Stomach (tissue), 4 donors: Measurements from ENCODE around the gene NKG7.

ENCODE experiments used
- POLR2A ChIP-seq, 4 donors: fragments of 450-650 bp; IDR thresholded peaks; one replicate each; pipeline ENCODE4 v1.6.1; 2016; ENCODE audit warnings: antibody characterized with exemption in 4 of 4, control low read depth in 2 of 4, mild to moderate bottlenecking in 1 of 4, moderate library complexity in 1 of 4
- POLR2AphosphoS5 ChIP-seq, 3 donors: sonication (generic); formaldehyde crosslinking; IDR thresholded peaks; one replicate each; pipeline ENCODE4 v1.6.1; 2016; ENCODE audit warnings: antibody characterized with exemption in 3 of 3
- TF ChIP-seq, protein P1 (sequence below), 7 experiments: fragments of 450-650 bp in 4 of 7; fragments of 200-600 bp in 3 of 7; sonication (generic) in 3 of 7; IDR thresholded peaks; one replicate each; pipeline ENCODE4 v1.5.1; 2016 to 2019; ENCODE audit warnings: antibody characterized with exemption in 7 of 7, control low read depth in 2 of 7, mild to moderate bottlenecking in 1 of 7

DNA sequence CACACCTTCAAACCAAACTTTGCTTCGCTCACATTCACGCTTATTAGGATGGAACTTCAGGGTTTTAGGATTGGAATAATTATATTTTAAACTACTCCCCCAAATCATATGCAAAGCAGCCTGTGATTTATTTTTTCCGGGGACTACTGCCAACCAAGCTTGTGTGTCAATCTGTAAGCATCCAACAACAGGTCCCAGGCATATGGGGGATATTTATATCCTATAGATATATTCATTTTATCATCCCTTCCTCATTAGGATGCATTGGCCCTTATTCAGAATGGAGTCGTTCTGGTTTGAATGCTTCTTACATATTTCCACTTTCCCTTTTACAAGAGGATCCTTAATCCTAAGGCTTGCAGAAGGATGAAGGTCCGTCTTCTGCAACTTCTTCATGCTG is 26.8 kb upstream of the NKG7 start:
- TF ChIP-seq, protein P1, sequence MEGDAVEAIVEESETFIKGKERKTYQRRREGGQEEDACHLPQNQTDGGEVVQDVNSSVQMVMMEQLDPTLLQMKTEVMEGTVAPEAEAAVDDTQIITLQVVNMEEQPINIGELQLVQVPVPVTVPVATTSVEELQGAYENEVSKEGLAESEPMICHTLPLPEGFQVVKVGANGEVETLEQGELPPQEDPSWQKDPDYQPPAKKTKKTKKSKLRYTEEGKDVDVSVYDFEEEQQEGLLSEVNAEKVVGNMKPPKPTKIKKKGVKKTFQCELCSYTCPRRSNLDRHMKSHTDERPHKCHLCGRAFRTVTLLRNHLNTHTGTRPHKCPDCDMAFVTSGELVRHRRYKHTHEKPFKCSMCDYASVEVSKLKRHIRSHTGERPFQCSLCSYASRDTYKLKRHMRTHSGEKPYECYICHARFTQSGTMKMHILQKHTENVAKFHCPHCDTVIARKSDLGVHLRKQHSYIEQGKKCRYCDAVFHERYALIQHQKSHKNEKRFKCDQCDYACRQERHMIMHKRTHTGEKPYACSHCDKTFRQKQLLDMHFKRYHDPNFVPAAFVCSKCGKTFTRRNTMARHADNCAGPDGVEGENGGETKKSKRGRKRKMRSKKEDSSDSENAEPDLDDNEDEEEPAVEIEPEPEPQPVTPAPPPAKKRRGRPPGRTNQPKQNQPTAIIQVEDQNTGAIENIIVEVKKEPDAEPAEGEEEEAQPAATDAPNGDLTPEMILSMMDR (IDR thresholded peaks at IDR 0.05) = no peak
- TF ChIP-seq POLR2A (IDR thresholded peaks at IDR 0.05) (no peak), POLR2AphosphoS5 (IDR thresholded peaks at IDR 0.05) (no peak)
